Skeletal muscle tissue (tissue), 4 donors: ENCODE results near the gene HSD11B1L. TPM values are rescaled to one million over a fixed set of nuclear protein-coding genes. Genes with fewer than 3 reads are reported as not detected.

Experiments used
- H3K27ac ChIP-seq: one replicate; pipeline ENCODE4 v1.7.0; 2013; ENCODE audit warnings: mild to moderate bottlenecking, low read depth, low read length, inconsistent platforms
- H3K27me3 ChIP-seq, 3 donors: one replicate each; pipeline ENCODE4 v1.7.0; 2013; ENCODE audit warnings: low read length in 3 of 3; ENCODE audit not compliant: control insufficient read depth in 3 of 3, insufficient read depth in 3 of 3
- H3K36me3 ChIP-seq, 3 donors: one replicate each; pipeline ENCODE4 v1.7.0; 2013; ENCODE audit warnings: low read length in 3 of 3; ENCODE audit not compliant: control insufficient read depth in 3 of 3, insufficient read depth in 3 of 3
- H3K4me1 ChIP-seq, 3 donors: one replicate each; pipeline ENCODE4 v1.7.0; 2013; ENCODE audit warnings: low read length in 3 of 3, mild to moderate bottlenecking in 3 of 3; ENCODE audit not compliant: control insufficient read depth in 3 of 3, insufficient read depth in 3 of 3
- H3K4me3 ChIP-seq, 3 donors: one replicate each; pipeline ENCODE4 v1.7.0; 2013; ENCODE audit warnings: low read length in 3 of 3
- H3K9ac ChIP-seq, 3 donors: one replicate each; pipeline ENCODE4 v1.7.0; 2013; ENCODE audit warnings: low read length in 3 of 3, mild to moderate bottlenecking in 3 of 3, moderate library complexity in 2 of 3, low read depth in 1 of 3
- H3K9me3 ChIP-seq, 3 donors: one replicate each; pipeline ENCODE4 v1.7.0; 2013; ENCODE audit warnings: low read length in 3 of 3; ENCODE audit not compliant: control insufficient read depth in 3 of 3
- total RNA-seq: library from RNA; depleted of rRNA; stranded (reverse); fragments of >200 nt; gene quantifications from one replicate; pipeline ENCODE4 v1.2.3, GENCODE V29; 2014
- donor health status: Osteomylitis.

Gene HSD11B1L
- total RNA-seq, 1 donor from 2014 or later, result 4.7 TPM

GRCh38 chr19:5691822-5692722, 11.2 kb downstream of the HSD11B1L start:
- H3K27ac ChIP-seq, result peak overlapping the region; percentile 89
- H3K4me3 ChIP-seq, result peak overlapping the region in 1 of 3 donors; percentile 93
- peaks cover 43 to 47% (median 45%) of the 10 kb centered on the region in 3 donors for H3K36me3 ChIP-seq
- no peaks in the 10 kb centered on the region for H3K27me3 ChIP-seq
- H3K4me1 ChIP-seq, result peaks cover 22 to 39% (median 27%) of the 10 kb centered on the region in 3 donors
- H3K9ac ChIP-seq, result peak overlapping the region; percentile 65 to 91 (median 90)
- H3K9me3 ChIP-seq, result no peaks in the 10 kb centered on the region

GRCh38 chr19:5692723-5693194, 11.9 kb downstream of the HSD11B1L start:
- Histone ChIP-seq H3K4me3 (no peak overlapping the region), H3K9ac (peak overlapping the region in 2 of 3 donors; percentile 40 to 65), H3K4me1 (peaks cover 22 to 34% (median 24%) of the 10 kb centered on the region in 3 donors), H3K27me3 (no peaks in the 10 kb centered on the region), H3K36me3 (peaks cover 45 to 48% (median 45%) of the 10 kb centered on the region in 3 donors), H3K27ac (no peak overlapping the region), H3K9me3 (no peaks in the 10 kb centered on the region)

GRCh38 chr19:5693195-5694166, 12.7 kb downstream of the HSD11B1L start:
- Histone ChIP-seq H3K27ac (no peak overlapping the region), H3K36me3 (peaks cover 45 to 53% (median 50%) of the 10 kb centered on the region in 3 donors), H3K9ac (peak overlapping the region in 1 of 3 donors; percentile 40)

GRCh38 chr19:5694167-5694955, 13.5 kb downstream of the HSD11B1L start:
- Histone ChIP-seq H3K27ac (no peak overlapping the region), H3K9ac (peak overlapping the region in 1 of 3 donors; percentile 33), H3K4me3 (no peak overlapping the region), H3K36me3 (peaks cover 51 to 59% (median 57%) of the 10 kb centered on the region in 3 donors), H3K27me3 (no peaks in the 10 kb centered on the region), H3K9me3 (no peaks in the 10 kb centered on the region), H3K4me1 (peaks cover 22 to 34% (median 24%) of the 10 kb centered on the region in 3 donors)

More at GRCh38 chr19:5693195-5694166, 12.7 kb downstream of the HSD11B1L start:
- Histone ChIP-seq H3K9me3 (no peaks in the 10 kb centered on the region), H3K27me3 (no peaks in the 10 kb centered on the region), H3K4me1 (peaks cover 22 to 34% (median 24%) of the 10 kb centered on the region in 3 donors), H3K4me3 (no peak overlapping the region)

- Histone ChIP-seq H3K36me3 (peaks cover 52 to 59% (median 57%) of the 10 kb centered on the region in 3 donors), H3K4me1 (peaks cover 18 to 30% (median 21%) of the 10 kb centered on the region in 3 donors), H3K27ac (no peak overlapping the region), H3K9me3 (no peaks in the 10 kb centered on the region), H3K27me3 (no peaks in the 10 kb centered on the region), H3K4me3 (no peak overlapping the region), H3K9ac (no peak overlapping the region)
Observed at GRCh38 chr19:5694956-5695648, 14.3 kb downstream of the HSD11B1L start.

- Histone ChIP-seq H3K4me1 (peaks cover 15 to 24% (median 20%) of the 10 kb centered on the region in 3 donors), H3K9me3 (no peaks in the 10 kb centered on the region), H3K9ac (no peak overlapping the region), H3K27me3 (no peaks in the 10 kb centered on the region), H3K36me3 (peaks cover 57 to 64% (median 59%) of the 10 kb centered on the region in 3 donors), H3K4me3 (no peak overlapping the region), H3K27ac (no peak overlapping the region)
Observed at GRCh38 chr19:5695649-5696195, 14.9 kb downstream of the HSD11B1L start.

- H3K36me3 ChIP-seq, result peaks cover 59 to 65% (median 62%) of the 10 kb centered on the region in 3 donors
- peaks cover 9 to 17% (median 13%) of the 10 kb centered on the region in 3 donors for H3K4me1 ChIP-seq
- H3K27me3 ChIP-seq, result no peaks in the 10 kb centered on the region
- H3K27ac ChIP-seq, result no peak overlapping the region
- no peaks in the 10 kb centered on the region for H3K9me3 ChIP-seq
- H3K4me3 ChIP-seq, result no peak overlapping the region
- H3K9ac ChIP-seq, result no peak overlapping the region
Observed at GRCh38 chr19:5696196-5697021, 15.6 kb downstream of the HSD11B1L start.
